Measurements from ENCODE around the gene PRUNE2. TPM values are rescaled to one million over a fixed set of nuclear protein-coding genes. Genes with fewer than 3 reads are reported as not detected.
A peak's percentile ranks its signal among the peaks of the same experiment; 100 is the strongest.

PRUNE2 gene
- total RNA-seq, 1 experiment from 2014 or later = 0.59 TPM

DNA sequence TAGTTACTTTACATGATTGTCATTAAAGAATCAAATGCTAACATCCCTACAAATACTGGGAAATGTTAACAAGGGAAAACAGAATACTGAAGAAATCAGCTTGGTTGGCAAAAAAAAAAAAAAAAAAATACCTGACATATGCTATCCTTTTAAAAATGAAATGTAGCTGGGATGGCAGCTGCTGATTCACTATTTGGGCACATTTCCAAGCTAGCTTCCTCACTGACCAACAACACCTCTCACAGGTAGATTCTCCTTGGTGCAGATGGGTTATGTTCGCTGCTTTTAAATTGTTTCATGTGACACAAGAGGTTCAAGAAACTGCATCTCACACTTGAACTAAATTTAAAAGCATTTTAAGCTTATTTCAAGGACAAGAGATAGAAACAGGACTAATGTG is 6.1 kb upstream of the PRUNE2 start:
- ATAC-seq (peak; percentile 34), DNase-seq (ENCODE audit: low read depth, low spot score) (peak; percentile 7)
- Histone ChIP-seq H3K36me3 (ENCODE audit: control insufficient read depth in 1 of 2, insufficient read depth in 2 of 2, low read length in 2 of 2) (no peaks in the 10 kb centered on the region), H3K27me3 (ENCODE audit: insufficient read depth, low read length) (peaks cover 13% of the 10 kb centered on the region), H3K4me3 (replicated peaks in 1 of 2; ENCODE audit: low read depth in 1 of 2, low read length in 2 of 2) (no peak overlapping the region), H3K4me2 (ENCODE audit: low read length) (peak overlapping the region; percentile 28; the same call in 1 of the 2 replicates), H3K9ac (ENCODE audit: low read length) (no peak overlapping the region), H3K9me2 (ENCODE audit: insufficient read depth) (no peaks in the 10 kb centered on the region), H4K20me1 (ENCODE audit: insufficient read depth) (no peaks in the 10 kb centered on the region), H3K9me3 (ENCODE audit: control insufficient read depth in 1 of 2, insufficient read depth in 1 of 2, low read depth in 1 of 2, low read length in 2 of 2) (no peaks in the 10 kb centered on the region), H3K79me2 (ENCODE audit: insufficient read depth, low read length) (no peaks in the 10 kb centered on the region), H2AFZ (ENCODE audit: low read depth, low read length, poor library complexity, severe bottlenecking) (peak overlapping the region; percentile 50), H3K27ac (ENCODE audit: low read depth, low read length) (no peak overlapping the region), H3K4me1 (ENCODE audit: control insufficient read depth in 1 of 2, insufficient read depth in 2 of 2, low read length in 2 of 2) (peaks cover 18 to 22% of the 10 kb centered on the region in 2 experiments; a peak in 3 of 4 replicates)
- intact Hi-C loops (cut with micrococcal nuclease) = no loop called here
- RAD21 ChIA-PET (ENCODE audit: low non-redundant PET in 1 of 2, low total read pairs in 2 of 2, uncharacterized antibody in 2 of 2, unreplicated experiment in 2 of 2) = no interaction called here
- TF ChIP-seq RAD21 (IDR thresholded peaks at IDR 0.05; ENCODE audit: low read depth) (0 out of 2 replicates have a peak, but pooled peaks have one; percentile 9), CEBPB (IDR thresholded peaks at IDR 0.05; ENCODE audit: low read depth) (no peak)
- no TSS peak for BruUV-seq (replicated peaks)
- POLR2A ChIA-PET = no interaction called here
- CTCF ChIA-PET = interaction anchor here (1.0 to 1.1 kb wide), 2 partner anchors 85 to 102 kb away, joined by 3 to 6 read pairs; no protein-coding TSS in a partner anchor

- Histone ChIP-seq H3K9me2 (ENCODE audit: insufficient read depth) (no peaks in the 10 kb centered on the region), H3K9me3 (ENCODE audit: control insufficient read depth in 1 of 2, insufficient read depth in 1 of 2, low read depth in 1 of 2, low read length in 2 of 2) (no peaks in the 10 kb centered on the region), H3K36me3 (ENCODE audit: control insufficient read depth in 1 of 2, insufficient read depth in 2 of 2, low read length in 2 of 2) (no peaks in the 10 kb centered on the region), H4K20me1 (ENCODE audit: insufficient read depth) (no peaks in the 10 kb centered on the region), H3K4me2 (ENCODE audit: low read length) (no peak overlapping the region), H3K4me3 (replicated peaks in 1 of 2; ENCODE audit: low read depth in 1 of 2, low read length in 2 of 2) (no peak overlapping the region), H3K9ac (ENCODE audit: low read length) (no peak overlapping the region), H3K79me2 (ENCODE audit: insufficient read depth, low read length) (no peaks in the 10 kb centered on the region), H3K27me3 (ENCODE audit: insufficient read depth, low read length) (peaks cover 24% of the 10 kb centered on the region), H2AFZ (ENCODE audit: low read depth, low read length, poor library complexity, severe bottlenecking) (no peak overlapping the region), H3K4me1 (ENCODE audit: control insufficient read depth in 1 of 2, insufficient read depth in 2 of 2, low read length in 2 of 2) (peaks cover 10 to 22% of the 10 kb centered on the region in 2 experiments; a peak in 3 of 4 replicates), H3K27ac (ENCODE audit: low read depth, low read length) (no peak overlapping the region)
- no TSS peak for BruUV-seq (replicated peaks)
- no peak for DNase-seq (ENCODE audit: low read depth, low spot score)
- RAD21 ChIA-PET (ENCODE audit: low non-redundant PET in 1 of 2, low total read pairs in 2 of 2, uncharacterized antibody in 2 of 2, unreplicated experiment in 2 of 2) = no interaction called here
- ATAC-seq = no peak
- POLR2A ChIA-PET = no interaction called here
- CTCF ChIA-PET = no interaction called here
- intact Hi-C loops (cut with micrococcal nuclease) = no loop called here
- TF ChIP-seq POLR2A (IDR thresholded peaks at IDR 0.05; ENCODE audit: borderline replicate concordance, extremely low read depth, insufficient read depth, insufficient read length) = no peak
- TF ChIP-seq EZH2 (IDR thresholded peaks at IDR 0.05) = no peak
- no peak for TF ChIP-seq JUND (IDR thresholded peaks at IDR 0.05)
- TF ChIP-seq ZNF274 (IDR thresholded peaks at IDR 0.05; ENCODE audit: low read depth, low read length) = no peak
- TF ChIP-seq, protein P1, sequence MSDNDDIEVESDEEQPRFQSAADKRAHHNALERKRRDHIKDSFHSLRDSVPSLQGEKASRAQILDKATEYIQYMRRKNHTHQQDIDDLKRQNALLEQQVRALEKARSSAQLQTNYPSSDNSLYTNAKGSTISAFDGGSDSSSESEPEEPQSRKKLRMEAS (IDR thresholded peaks at IDR 0.05) = no peak
- TF ChIP-seq CTCF (IDR thresholded peaks at IDR 0.05 in 2 of 3, conservative IDR thresholded peaks at IDR 0.05 in 1 of 3; ENCODE audit: borderline replicate concordance in 1 of 3, insufficient read depth in 1 of 3, low read depth in 2 of 3, low read length in 2 of 3) = no peak
- TF ChIP-seq, protein P2, sequence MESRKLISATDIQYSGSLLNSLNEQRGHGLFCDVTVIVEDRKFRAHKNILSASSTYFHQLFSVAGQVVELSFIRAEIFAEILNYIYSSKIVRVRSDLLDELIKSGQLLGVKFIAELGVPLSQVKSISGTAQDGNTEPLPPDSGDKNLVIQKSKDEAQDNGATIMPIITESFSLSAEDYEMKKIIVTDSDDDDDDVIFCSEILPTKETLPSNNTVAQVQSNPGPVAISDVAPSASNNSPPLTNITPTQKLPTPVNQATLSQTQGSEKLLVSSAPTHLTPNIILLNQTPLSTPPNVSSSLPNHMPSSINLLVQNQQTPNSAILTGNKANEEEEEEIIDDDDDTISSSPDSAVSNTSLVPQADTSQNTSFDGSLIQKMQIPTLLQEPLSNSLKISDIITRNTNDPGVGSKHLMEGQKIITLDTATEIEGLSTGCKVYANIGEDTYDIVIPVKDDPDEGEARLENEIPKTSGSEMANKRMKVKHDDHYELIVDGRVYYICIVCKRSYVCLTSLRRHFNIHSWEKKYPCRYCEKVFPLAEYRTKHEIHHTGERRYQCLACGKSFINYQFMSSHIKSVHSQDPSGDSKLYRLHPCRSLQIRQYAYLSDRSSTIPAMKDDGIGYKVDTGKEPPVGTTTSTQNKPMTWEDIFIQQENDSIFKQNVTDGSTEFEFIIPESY (IDR thresholded peaks at IDR 0.05; ENCODE audit: extremely low read depth, insufficient replicate concordance, low read length) = no peak
- no peak for TF ChIP-seq YY1 (IDR thresholded peaks at IDR 0.05; ENCODE audit: extremely low read depth, insufficient replicate concordance, low read depth, low read length)
- no peak for TF ChIP-seq TCF7L2 (IDR thresholded peaks at IDR 0.05; ENCODE audit: borderline replicate concordance, extremely low read depth, insufficient read depth, insufficient read length)
- no peak for TF ChIP-seq CBX3 (IDR thresholded peaks at IDR 0.05; ENCODE audit: low read depth)
- TF ChIP-seq CEBPB (IDR thresholded peaks at IDR 0.05; ENCODE audit: low read depth) = no peak
- no peak for TF ChIP-seq ELF1 (IDR thresholded peaks at IDR 0.05; ENCODE audit: borderline replicate concordance, low read depth)
- TF ChIP-seq SP1 (IDR thresholded peaks at IDR 0.05; ENCODE audit: low read depth) = no peak
- no peak for TF ChIP-seq EZH2phosphoT487 (IDR thresholded peaks at IDR 0.05; ENCODE audit: borderline replicate concordance)
- no peak for TF ChIP-seq SRF (IDR thresholded peaks at IDR 0.05; ENCODE audit: low read depth)
Observed at GRCh38 chr9:76910861-76911260, 4.9 kb upstream of the PRUNE2 start.

Data from HCT116 (cell line).